IMR-90 (cell line): Measurements from ENCODE around the gene BMP8B.

Source experiments
- MAFK ChIP-seq: IDR thresholded peaks from 2 replicates; pipeline ENCODE4 v1.6.1; 2012; ENCODE audit warnings: low read depth, low read length, improper control_type of control experiment
- TF ChIP-seq, protein P1 (sequence below): fragments of 150-350 bp; IDR thresholded peaks from 2 replicates; pipeline ENCODE4 v1.6.1; 2016; ENCODE audit warnings: low read depth, mild to moderate bottlenecking, low read length, moderate library complexity, borderline replicate concordance

- no peak for TF ChIP-seq MAFK
- TF ChIP-seq, protein P1, sequence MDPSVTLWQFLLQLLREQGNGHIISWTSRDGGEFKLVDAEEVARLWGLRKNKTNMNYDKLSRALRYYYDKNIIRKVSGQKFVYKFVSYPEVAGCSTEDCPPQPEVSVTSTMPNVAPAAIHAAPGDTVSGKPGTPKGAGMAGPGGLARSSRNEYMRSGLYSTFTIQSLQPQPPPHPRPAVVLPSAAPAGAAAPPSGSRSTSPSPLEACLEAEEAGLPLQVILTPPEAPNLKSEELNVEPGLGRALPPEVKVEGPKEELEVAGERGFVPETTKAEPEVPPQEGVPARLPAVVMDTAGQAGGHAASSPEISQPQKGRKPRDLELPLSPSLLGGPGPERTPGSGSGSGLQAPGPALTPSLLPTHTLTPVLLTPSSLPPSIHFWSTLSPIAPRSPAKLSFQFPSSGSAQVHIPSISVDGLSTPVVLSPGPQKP, result no peak
Observed at GRCh38 chr1:39720094-39720999, 68.3 kb downstream of the BMP8B start.
